GM21717 (cell line): Measurements from ENCODE around the gene C16orf92.
A peak's percentile ranks its signal among the peaks of the same experiment; 100 is the strongest.

Experiments used
- ATAC-seq: cut with Tn5 transposase; IDR thresholded peaks from one replicate; pipeline ENCODE4 v1.9.1; 2021; ENCODE audit warnings: mild to moderate bottlenecking, moderate library complexity; ENCODE audit not compliant: unreplicated experiment

The C16orf92 gene

GRCh38 chr16:29988346-29989075 is 34.5 kb upstream of the C16orf92 start:
- no peak for ATAC-seq

DNA sequence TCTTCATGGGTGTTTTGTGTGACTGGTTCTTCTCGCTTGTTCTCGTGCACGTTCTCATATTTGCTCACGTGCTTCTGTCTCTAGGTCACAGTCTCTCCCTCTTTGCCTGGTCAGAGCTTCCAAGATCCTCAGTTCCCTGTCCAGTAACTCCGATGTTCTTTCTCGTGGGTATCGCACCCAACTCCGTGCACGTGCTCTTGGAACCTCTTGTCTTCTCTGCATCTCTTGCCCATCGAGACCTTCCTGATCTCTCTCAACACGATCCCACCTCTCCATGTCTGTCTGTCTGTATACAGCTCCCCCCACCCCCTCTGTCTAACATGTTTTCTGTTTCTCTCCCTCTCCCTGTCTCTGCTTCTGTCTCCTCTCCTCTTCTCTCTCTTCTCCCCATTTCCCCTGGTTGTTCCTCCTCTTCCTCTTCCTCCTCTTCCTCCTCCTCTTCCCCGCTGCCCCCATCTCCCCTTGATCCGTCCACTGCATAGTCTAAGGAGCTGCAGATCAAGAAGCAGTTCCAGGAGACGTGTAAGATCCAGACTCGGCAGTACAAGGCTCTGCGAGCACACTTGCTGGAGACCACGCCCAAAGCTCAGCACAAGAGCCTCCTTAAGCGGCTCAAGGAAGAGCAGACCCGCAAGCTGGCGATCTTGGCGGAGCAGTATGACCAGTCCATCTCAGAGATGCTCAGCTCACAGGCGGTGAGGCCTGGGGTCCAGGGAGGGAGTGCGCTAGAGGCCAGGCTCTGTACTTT is 33.7 kb upstream of the C16orf92 start:
- ATAC-seq, result no peak

DNA sequence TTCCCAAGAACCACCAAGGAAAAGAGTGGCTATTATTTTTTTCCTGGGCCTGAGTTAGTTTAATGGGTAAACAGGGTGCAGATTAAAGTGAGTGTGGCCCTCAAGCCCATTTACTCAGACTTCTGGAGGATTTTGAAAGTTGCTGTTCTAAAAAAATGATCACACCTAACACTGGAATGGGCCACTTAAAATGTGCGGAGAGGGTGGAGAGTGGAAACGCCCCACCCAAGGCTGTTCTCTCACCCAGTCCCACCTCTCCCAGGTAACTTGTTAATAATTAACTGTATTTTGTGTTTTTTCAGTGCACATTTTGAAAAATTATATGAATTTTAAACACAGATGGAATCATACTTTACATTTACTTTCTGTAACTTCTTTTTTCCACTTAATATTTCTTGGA is 33.0 kb upstream of the C16orf92 start:
- ATAC-seq, result no peak

- no peak for ATAC-seq
These were observed 32.0 kb upstream of the C16orf92 start for GRCh38 chr16:29990883-29991570.

GRCh38 chr16:29991571-29991904 is 31.5 kb upstream of the C16orf92 start:
- ATAC-seq, result no peak

DNA sequence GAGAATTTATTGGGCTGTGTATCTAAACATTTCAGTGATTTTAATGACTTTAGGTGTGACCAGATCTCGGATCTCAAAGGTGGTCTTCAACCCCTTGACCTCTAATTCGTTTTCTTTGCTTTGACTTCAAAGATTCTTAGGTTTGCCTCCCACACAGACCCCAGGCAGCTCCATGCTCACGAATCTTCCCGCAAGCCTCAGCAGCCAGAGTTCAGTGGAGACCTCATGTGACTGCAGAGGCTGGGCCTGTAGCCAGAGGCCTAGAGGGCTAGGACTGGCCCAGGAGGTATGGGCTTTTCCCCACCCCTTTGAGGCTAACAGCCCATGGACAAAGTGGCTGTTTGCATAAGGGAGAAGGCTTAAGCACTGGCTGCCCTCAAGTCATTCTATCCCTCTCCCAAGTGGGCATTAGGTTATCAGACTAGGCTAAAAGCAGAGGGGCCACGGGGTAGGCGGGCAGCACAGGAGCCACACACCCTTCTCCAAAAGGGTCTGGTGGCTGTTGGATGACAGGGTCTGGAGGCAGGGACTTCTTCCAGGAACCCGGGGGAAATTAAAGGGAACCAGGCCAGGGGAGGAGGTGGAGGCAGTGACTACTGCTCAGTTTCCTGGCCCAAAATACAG is 30.5 kb upstream of the C16orf92 start:
- ATAC-seq, result no peak

DNA sequence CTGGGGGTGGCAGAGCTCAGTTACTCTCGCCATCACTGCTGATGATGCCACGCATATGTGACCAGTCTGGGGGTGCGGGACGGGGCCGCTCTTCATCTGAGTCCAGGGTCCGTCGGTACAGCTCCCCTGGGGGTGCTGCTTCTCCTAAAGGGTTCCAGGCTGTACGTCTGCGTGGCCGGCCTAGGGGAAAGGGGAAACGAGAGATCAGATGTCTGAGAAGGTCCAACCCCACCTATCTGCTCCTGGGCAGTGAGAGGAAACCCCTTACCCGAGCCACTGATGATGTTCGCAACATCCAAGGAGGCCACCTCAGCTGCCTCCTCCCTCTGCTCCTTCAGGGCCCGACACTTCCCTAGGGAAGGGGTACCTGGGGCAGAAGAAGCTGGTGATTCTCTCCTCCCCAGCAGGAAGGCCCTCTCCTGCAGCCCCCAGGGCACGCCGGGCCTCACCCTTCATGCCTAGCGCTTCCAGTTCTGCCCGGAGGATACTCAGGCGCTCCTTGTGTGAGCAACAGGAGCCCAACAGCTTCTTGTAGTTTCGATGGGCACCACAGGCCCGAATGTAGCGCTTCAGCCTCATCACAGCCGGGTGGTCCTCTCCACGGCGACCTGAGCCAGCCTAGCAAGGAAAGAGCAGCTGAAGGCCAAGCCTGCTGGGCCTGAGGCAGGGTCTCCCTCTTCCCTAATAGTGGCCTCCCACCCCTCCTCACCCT is 29.7 kb upstream of the C16orf92 start:
- ATAC-seq, result no peak

DNA sequence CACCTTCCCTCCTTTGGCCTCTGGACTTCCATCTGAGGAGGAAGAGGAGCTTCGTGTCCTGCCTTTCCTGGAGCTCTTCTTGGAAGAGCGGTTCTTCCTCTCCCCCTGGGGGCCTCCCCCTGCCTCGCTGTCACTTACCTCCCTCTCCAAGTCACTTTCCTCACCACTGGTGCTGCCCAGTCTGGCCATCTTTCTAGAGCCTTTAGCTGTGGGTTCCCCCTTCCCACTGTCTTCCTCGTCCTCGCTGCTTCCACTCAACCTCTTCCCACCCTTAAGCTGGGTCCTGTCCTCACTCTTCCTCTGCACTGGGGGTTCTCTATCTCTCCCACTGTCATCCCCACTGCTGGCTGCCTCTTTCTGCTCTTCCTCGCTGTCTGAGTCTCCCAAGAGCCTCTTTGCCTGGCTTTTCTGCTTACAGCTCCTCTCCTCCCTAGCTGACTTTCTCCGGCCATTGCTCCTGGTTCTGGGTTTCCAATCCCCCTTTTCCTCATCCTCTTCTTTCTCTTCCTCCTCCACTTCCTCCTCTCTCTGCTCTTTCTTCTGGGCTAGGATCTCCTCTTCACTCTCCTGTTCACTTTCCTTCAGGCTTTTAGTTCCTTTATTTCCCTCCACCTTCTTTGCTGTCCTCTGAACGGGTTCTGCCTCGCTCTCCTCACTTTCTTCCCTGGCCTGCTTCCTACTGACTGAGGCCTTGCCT is 28.9 kb upstream of the C16orf92 start:
- ATAC-seq, result no peak

DNA sequence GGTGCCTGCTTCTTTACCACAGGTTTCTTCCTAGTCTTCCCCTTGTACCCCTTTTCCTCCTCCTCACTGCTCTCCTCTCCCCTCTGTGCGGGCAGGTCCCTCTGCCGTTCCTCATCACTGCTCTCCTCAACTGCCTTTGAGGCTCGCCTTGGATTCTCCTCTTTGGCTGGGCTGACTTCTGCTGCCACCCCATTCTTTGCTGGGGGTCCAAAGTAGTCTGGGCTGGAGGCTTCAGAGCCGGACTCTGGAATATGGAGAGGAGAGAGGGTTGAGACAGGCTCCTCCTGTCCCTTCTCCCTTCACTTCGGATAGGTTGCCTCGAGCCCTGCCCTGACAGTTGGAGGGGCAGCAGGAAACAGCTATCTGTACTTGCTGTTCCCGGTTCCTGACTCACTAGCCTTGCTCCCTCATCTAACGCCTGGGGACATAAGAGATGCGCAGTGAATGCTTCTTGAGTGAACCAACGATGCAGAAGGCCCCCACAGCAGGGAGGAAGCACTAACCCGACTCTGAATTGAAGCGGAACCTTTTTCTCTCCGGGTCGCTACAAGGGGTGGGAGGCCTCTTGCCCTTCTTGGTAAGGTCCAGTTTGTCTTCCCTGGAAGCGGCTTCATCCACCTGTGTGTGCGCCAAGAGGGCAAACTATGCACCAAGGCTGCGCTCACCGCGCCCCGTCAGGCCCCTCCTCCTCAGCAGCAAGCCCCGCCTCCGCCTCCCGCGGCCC is 28.2 kb upstream of the C16orf92 start:
- peak; percentile 21 for ATAC-seq

DNA sequence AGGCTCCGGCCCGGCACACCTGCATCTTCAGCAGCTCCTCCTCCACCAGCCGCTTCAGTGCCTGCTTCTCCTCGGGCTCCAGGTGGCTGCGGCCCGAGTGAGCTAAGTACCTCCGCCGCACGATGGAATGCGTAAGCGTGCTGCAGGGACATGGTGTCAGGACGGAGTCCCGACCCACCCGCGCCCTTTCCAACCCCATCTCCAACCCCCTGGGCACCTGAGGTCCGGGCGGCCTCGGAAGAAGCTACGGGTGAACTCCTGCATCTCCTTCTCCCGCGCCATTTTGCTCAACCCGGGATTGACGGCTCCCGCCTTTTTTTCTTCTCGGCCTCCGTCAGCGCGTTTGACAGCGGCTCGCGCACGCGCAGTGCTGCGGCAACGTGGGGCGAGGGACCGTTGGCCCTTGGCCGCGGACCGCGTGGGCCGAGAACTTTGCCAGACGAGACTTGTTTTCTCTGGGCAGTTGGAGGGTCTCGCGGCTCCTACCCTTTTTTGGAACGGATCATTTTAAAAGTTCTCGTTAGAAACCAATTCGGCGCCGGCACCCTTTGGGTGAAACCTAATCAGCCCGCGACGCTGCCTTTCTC is 27.6 kb upstream of the C16orf92 start, which contains the start of gene HIRIP3:
Gene HIRIP3 (minus strand): TSS at position 294 of the 587 bp plus-strand sequence. CDS start 12 bp downstream, at position 282.
- peak; percentile 37 for ATAC-seq

DNA sequence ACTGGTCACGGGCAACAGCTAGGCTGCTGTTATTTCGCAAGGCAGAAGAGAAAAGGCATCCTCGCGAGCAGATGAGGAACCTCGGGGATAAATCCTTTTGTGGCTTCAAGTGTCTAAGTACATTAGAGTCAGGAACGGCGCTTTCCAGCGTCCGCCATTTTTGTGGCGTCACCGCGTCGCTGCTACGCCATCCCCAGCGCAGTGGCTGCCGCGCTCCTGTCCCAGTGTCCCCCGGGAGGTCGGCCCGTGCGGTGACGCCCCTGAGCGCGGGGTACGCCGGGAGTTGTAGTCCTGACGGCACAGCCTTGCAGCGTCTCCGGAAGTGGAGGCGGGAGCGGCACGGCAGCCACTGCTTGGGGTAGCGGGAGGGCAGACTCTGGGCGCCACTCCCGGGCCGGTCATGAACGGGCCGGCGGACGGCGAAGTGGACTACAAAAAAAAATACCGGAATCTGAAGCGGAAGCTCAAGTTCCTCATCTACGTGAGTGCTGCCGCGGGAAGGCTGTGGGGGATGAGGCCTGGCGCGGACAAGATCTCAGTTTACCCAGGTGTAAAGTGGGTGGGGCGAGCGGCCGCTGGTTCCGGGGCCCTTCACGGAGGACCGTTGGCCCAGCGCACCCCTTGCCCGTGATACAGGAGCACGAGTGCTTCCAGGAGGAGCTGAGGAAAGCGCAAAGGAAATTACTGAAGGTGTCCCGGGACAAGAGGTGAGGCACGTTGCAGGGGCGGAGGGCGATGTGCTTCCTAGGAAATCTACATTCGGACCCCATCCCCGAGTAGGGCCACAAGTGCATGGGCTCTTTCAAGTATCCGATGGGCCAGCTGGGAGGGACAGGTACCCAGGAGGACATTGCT is 26.9 kb upstream of the C16orf92 start, which contains the start of gene INO80E:
Gene INO80E (plus strand): TSS at position 331 of the 855 bp plus-strand sequence. CDS start 70 bp downstream, at position 401.
- ATAC-seq, result peak; percentile 72

DNA sequence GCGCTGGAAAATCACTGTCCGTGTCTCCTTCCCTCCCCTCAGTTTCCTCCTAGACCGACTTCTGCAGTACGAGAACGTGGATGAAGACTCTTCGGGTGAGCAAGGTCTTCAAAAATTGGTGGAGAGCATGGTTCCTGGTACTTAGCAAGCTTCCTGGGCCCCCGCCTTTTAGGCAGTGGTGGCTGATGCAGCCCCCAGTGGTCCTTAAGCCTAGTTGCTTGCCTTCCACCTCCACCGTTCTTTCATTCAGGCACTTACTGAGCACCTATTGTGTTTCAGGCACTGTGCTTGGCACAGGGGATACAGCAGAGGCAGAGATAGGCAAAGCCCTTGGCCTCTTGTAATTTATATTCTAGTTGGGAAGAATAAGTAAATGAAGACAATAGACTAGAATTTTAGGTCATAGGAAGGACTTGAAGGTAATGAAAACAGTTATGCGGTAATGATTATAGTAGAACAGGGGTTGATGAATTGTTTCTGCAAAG is 26.2 kb upstream of the C16orf92 start:
- ATAC-seq, result no peak

DNA sequence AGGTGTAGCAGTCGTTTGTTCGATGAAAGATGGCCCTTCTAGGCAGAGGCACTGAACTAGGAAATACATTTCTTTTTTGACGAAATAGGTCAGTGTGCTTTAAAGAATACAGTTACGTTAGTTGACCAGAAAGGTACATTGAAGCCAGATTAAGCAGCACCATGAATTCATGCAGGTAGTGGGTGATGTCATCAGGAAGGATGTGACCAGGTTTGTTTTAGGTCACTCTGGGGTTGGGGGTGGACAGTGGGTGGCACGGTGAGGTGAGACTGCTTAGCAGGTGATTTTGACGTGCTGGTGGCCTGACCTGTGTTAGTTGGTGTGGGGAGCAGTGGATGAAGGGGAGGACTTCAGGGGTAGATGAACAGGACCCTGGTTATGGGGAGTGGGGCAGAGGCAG is 23.4 kb upstream of the C16orf92 start:
- no peak for ATAC-seq

GRCh38 chr16:30000735-30001631 is 22.0 kb upstream of the C16orf92 start:
- no peak for ATAC-seq

DNA sequence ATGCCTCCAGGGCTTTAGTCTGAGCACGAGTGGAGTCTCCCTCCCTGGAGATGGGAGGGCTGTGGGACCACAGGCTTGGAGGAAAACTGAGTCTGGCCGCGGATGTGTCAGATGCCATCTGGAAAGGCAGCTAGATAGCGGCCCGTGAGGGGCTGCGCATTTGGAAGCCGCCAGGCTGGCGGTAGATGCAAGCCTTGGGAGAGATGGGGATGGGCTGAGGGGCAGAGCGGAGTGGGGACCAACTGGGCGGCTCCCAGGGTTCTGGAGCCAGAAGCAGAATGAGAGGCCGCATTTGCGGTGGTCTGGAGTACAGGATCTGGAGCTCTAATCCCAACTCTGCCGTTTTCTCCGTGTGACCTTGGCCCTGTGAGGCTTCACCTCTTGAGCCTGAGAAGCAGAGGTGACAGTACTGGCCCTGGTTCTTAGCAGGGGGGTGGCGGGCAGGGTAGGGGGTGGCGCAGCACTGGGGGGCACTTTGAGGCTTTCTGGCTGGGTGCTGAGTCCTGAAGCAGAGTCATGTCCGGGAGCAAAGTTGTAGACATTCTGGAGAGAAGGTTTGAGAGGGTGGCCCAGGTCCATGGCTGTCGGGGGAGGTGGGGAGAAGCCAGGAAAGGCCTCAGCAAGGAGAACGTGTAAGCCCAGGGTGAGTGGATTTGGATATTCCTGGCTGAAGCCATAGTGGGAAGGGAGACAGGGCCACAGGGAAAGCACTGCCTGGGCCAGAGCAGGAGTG is 20.2 kb upstream of the C16orf92 start:
- ATAC-seq, result no peak
